Heart left ventricle (tissue), 16 donors: ENCODE results near the gene SND1. TPM values are rescaled to one million over a fixed set of nuclear protein-coding genes. Genes with fewer than 3 reads are reported as not detected.

Experiments used
- ATAC-seq, 4 donors: fragments of 200-7000 bp; cut with Tn5 transposase; one replicate each; pipeline ENCODE4 v1.9.1; 2020 to 2022; ENCODE audit warnings: moderate library complexity in 4 of 4, mild to moderate bottlenecking in 3 of 4, moderate number of reproducible peaks in 1 of 4
- DNase-seq, 5 donors: peaks; one replicate each; pipeline ENCODE4 v3.0.0-alpha.2; 2020
- H3K27ac ChIP-seq, 12 donors: fragments of 200-600 bp; sonication (generic) in 4 of 12; one replicate each; pipeline versions ENCODE4 v1.5.0 to v1.8.0; 2016 to 2022; ENCODE audit warnings: mild to moderate bottlenecking in 2 of 12
- H3K27me3 ChIP-seq, 9 donors: fragments of 200-600 bp; sonication (generic) in 2 of 9; one replicate each; pipeline versions ENCODE4 v1.5.1 to v1.8.0; 2016 to 2022; ENCODE audit warnings: mild to moderate bottlenecking in 3 of 9
- H3K36me3 ChIP-seq, 9 donors: fragments of 200-600 bp; sonication (generic) in 2 of 9; one replicate each; pipeline versions ENCODE4 v1.5.0 to v1.8.0; 2018 to 2022; ENCODE audit warnings: mild to moderate bottlenecking in 2 of 9
- H3K4me1 ChIP-seq, 12 donors: fragments of 200-600 bp; sonication (generic) in 4 of 12; one replicate each; pipeline versions ENCODE4 v1.5.0 to v1.8.0; 2016 to 2022; ENCODE audit warnings: mild to moderate bottlenecking in 3 of 12
- H3K4me3 ChIP-seq, 12 donors: fragments of 200-600 bp; sonication (generic) in 4 of 12; one replicate each; pipeline versions ENCODE4 v1.5.0 to v1.8.0; 2017 to 2022; ENCODE audit warnings: mild to moderate bottlenecking in 9 of 12, moderate library complexity in 4 of 12
- H3K9me3 ChIP-seq, 12 donors: fragments of 200-600 bp; sonication (generic) in 4 of 12; one replicate each; pipeline versions ENCODE4 v1.5.0 to v1.8.0; 2016 to 2022; ENCODE audit warnings: mild to moderate bottlenecking in 1 of 12
- POLR2A ChIP-seq, 2 donors: fragments of 450-650 bp; IDR thresholded peaks; one replicate each; pipeline ENCODE4 v1.6.1; 2017; ENCODE audit warnings: antibody characterized with exemption in 2 of 2, mild to moderate bottlenecking in 2 of 2, moderate library complexity in 2 of 2
- WGBS, 4 donors: extraction: QIAGEN DNeasy Blood & Tissue Kit in 2 of 4; methylation state at CpG; one replicate each; pipeline versions ENCODE4 v1.1.5 to v1.1.7; 2013 to 2018; 5-methylcytosine and 5-hydroxymethylcytosine counted together
- intact Hi-C, 10 donors: fragments of 100-400 bp; cut with DNase I; formaldehyde crosslinking; loops; one replicate each; pipeline versions ENCODE4 v1.11.1 to v1.14.2; 2022
- polyA plus RNA-seq, 2 donors: library from polyadenylated mRNA; stranded (reverse); fragments of 200-250 nt; gene quantifications; one replicate each; pipeline ENCODE4 v1.2.3, GENCODE V29; 2013
- total RNA-seq, 9 donors: library from RNA; depleted of rRNA in 2 of 9; stranded (reverse); fragments of >200 nt in 2 of 9; fragmentation: NEBNext Ultra II Directional in 3 of 9; extraction: Animal tissue kit (Norgen Biotek cat#: 25700) in 3 of 9; gene quantifications; one replicate each; pipeline versions ENCODE4 v1.1.0 to v1.2.4, GENCODE V29; 2016 to 2023
- TF ChIP-seq, protein P1 (sequence below), 12 donors: fragments of 200-600 bp; sonication (generic) in 4 of 12; IDR thresholded peaks; one replicate each; pipeline versions ENCODE4 v1.5.0 to v1.8.0; 2018 to 2022; ENCODE audit warnings: antibody characterized with exemption in 12 of 12, mild to moderate bottlenecking in 5 of 12
- donor health status: ischemic (EF 13 %, LVEDD 7.1; RV severe dilation, severe dysfunction).
- donor health status: healthy with polysubstance abuse.
- donor health status: DM: no; HTN: yes; CAD: no.
- donor health status: DM: no; HTN: no; CAD: no.
- donor health status: ischemic (EF 25% LVEDD 6.9; RV normal size, moderate dysfunction).
- donor health status: ischemic (EF 25% LVEDD 5.7; RV mildly dilated, moderate dysfunction).
- donor health status: healthy.
- donor health status: DM: yes; HTN: yes; CAD: no.
- donor health status: ischemic (EF 35%, LVEDD 5.7; RV mildly dilated, moderate dysfunction).
- donor health status: nonischemic (EF 11% LVEDD 7.7; RV severe dilation, severe dysfunction).
- donor health status: DM: yes; HTN: yes; CAD: no.
- donor health status: PGD.
- donor health status: ischemic (EF 29% LVEDD 5.4; RV normal size, mild dysfunction).
- donor health status: nonischemic (EF 23%, LVEDD 6.1; RV moderate dilation, normal function).

SND1 gene
- total and polyA plus RNA-seq, 11 donors = 45.6 to 115 (median 76.3) TPM

DNA sequence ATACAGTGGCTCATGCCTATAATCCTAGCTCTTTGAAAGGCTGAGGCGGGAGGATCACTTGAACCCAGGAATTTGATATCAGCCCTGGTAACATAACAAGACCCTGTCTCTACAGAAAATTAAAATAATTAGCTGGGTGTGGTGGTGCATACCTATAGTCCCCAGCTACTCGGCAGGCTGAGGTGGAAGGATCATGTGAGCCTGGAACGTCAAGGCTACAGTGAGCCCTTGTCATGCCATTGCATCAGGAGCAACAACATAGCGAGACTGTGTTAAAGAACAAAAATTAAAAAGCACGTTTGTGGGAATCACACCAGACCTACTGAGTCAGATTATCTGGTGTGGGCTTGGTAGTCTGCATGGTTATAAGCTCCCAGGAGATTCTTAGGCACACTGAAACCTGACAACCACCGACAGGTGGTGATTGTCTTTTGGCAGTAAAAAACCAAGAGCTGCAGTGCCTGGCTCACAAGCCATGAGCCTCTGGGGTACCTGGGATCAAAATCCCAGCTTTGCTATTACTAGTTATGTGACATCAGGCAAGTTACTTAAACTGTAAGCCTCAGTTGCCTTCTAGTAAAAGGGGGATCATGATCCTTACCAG lies 146.9 kb downstream of the SND1 start:
- H3K4me3 ChIP-seq = no peak overlapping the region
- 75 to 95% (median 83%) methylated on average over 6 of the region's 6 CpGs for WGBS, 4 donors
- ATAC-seq = peak in 1 of 4 donors; percentile 40
- H3K36me3 ChIP-seq = no peaks in the 10 kb centered on the region
- no peaks in the 10 kb centered on the region for H3K9me3 ChIP-seq
- DNase-seq = no peak
- H3K27ac ChIP-seq = no peak overlapping the region
- intact Hi-C loops = no loop called here
- TF ChIP-seq, protein P1, sequence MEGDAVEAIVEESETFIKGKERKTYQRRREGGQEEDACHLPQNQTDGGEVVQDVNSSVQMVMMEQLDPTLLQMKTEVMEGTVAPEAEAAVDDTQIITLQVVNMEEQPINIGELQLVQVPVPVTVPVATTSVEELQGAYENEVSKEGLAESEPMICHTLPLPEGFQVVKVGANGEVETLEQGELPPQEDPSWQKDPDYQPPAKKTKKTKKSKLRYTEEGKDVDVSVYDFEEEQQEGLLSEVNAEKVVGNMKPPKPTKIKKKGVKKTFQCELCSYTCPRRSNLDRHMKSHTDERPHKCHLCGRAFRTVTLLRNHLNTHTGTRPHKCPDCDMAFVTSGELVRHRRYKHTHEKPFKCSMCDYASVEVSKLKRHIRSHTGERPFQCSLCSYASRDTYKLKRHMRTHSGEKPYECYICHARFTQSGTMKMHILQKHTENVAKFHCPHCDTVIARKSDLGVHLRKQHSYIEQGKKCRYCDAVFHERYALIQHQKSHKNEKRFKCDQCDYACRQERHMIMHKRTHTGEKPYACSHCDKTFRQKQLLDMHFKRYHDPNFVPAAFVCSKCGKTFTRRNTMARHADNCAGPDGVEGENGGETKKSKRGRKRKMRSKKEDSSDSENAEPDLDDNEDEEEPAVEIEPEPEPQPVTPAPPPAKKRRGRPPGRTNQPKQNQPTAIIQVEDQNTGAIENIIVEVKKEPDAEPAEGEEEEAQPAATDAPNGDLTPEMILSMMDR (IDR thresholded peaks at IDR 0.05) = no peak
- no peak for TF ChIP-seq POLR2A (IDR thresholded peaks at IDR 0.05)
- H3K4me1 ChIP-seq = peaks cover 0 to 40% (median 20%) of the 10 kb centered on the region in 12 donors
- H3K27me3 ChIP-seq = no peaks in the 10 kb centered on the region

DNA sequence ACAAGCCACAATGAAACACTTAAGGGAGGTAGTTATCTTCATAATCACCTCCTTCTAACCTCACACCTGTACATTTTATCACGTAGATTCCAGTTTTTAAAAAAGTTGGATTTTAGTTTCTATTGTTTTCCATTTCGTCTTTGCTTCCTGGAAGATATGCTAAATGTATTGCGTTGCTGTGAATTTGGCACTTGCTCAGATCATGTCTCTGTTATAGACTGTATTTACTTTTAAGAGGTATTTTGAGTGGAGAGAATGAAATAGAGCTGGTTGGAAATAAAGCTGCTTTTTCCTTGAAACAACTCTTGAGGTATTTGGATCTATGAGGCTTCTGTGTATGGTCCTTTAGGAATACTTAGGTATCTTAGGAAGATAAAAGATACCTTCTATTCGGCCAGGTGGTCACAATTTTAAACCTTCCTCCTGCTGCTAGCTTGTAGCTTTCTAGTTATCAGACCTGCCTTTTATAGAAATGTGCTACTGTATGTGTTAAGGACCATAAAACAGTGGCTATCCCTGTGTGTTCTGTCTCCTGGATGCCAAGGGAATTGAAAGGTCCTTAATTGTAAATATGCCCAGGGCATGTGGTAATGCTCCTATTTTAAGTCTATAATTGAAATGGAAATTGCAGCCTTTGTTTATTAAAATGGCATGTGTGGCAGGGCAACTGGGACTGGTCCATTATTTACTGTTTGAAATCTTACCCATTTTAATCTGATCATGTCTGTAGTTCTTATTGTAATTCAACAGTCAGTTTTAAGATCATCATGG lies 147.7 kb downstream of the SND1 start:
- H3K27me3 ChIP-seq = no peaks in the 10 kb centered on the region
- intact Hi-C loops = no loop called here
- H3K4me1 ChIP-seq = peaks cover 0 to 34% (median 18%) of the 10 kb centered on the region in 12 donors
- H3K27ac ChIP-seq = no peak overlapping the region
- ATAC-seq (peak in 3 of 4 donors; percentile 38 to 67 (median 65)), DNase-seq (no peak)
- 64 to 73% (median 69%) methylated on average over 4 of the region's 4 CpGs for WGBS, 4 donors
- no peak overlapping the region for H3K4me3 ChIP-seq
- H3K9me3 ChIP-seq = no peaks in the 10 kb centered on the region
- TF ChIP-seq, protein P1 (IDR thresholded peaks at IDR 0.05) = no peak
- no peak for TF ChIP-seq POLR2A (IDR thresholded peaks at IDR 0.05)
- no peaks in the 10 kb centered on the region for H3K36me3 ChIP-seq

DNA sequence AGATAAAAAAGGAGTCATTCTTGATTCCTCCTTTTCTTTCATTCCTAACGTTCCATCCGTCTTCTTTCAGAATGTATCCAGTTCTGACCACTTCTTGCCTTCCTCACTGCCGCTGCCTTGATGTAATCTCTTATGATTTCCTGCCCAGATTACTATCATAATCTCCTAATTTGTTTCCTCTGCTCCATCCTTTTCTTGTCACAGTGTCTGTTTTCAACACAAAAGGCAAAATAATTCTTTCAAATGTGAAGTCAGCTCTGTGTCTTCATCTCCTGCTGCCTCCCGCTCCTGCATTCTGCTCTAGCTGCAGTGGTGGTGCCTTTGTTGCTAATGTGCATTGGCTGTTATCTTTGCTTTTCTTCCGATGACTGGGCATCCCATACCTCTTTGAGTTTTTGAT lies 150.9 kb downstream of the SND1 start:
- Histone ChIP-seq H3K4me1 (peaks cover 0 to 29% (median 15%) of the 10 kb centered on the region in 12 donors), H3K9me3 (no peaks in the 10 kb centered on the region), H3K27me3 (no peaks in the 10 kb centered on the region), H3K36me3 (peaks cover 0 to 8% (median 0%) of the 10 kb centered on the region in 9 donors), H3K4me3 (no peak overlapping the region), H3K27ac (no peak overlapping the region)
- TF ChIP-seq, protein P1 (IDR thresholded peaks at IDR 0.05) = no peak
- TF ChIP-seq POLR2A (IDR thresholded peaks at IDR 0.05) = no peak
- intact Hi-C loops = no loop called here
- ATAC-seq (no peak), DNase-seq (no peak)
- 73 to 85% (median 81%) methylated on average over 5 of the region's 5 CpGs for WGBS, 4 donors

DNA sequence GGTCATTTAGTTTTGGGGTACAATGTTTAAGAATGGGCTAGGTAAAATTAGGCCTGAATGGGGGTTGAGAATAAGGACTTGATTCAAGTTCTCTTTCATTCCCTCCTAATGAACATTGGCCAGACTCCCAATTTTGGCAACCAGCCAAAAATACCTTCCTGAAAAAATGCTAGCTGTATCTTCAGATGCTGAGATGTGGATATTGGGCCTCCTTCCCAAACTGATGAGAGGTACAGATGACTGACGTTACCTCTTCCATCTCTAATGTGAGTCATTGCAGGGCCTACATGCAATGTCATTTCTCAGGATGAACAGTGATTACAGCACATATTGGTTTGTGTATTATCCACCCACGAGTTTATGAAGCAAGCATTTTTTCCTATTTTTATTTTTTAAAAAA lies 151.6 kb downstream of the SND1 start:
- H3K27ac ChIP-seq = no peak overlapping the region
- intact Hi-C loops = no loop called here
- TF ChIP-seq, protein P1 (IDR thresholded peaks at IDR 0.05) = no peak
- 70 to 84% (median 79%) methylated on average over 2 of the region's 2 CpGs for WGBS, 4 donors
- DNase-seq = no peak
- no peaks in the 10 kb centered on the region for H3K9me3 ChIP-seq
- ATAC-seq = no peak
- peaks cover 0 to 16% (median 0%) of the 10 kb centered on the region in 9 donors for H3K36me3 ChIP-seq
- H3K4me1 ChIP-seq = peaks cover 0 to 21% (median 10%) of the 10 kb centered on the region in 12 donors
- H3K27me3 ChIP-seq = no peaks in the 10 kb centered on the region
- H3K4me3 ChIP-seq = no peak overlapping the region
